TTC549 (cell line): ENCODE measurements around the gene TENM4.
"Not testable (repeated sequence)": the region's sequence is repeated elsewhere in the genome, so short reads cannot be mapped to it uniquely, and the experiment has no call there.

Experiments
- FAIRE-seq: peaks from 2 replicates; lab custom pipeline; 2012; peaks lifted over from hg19 to GRCh38; lab: Jason Lieb, UNC

TENM4 gene

DNA sequence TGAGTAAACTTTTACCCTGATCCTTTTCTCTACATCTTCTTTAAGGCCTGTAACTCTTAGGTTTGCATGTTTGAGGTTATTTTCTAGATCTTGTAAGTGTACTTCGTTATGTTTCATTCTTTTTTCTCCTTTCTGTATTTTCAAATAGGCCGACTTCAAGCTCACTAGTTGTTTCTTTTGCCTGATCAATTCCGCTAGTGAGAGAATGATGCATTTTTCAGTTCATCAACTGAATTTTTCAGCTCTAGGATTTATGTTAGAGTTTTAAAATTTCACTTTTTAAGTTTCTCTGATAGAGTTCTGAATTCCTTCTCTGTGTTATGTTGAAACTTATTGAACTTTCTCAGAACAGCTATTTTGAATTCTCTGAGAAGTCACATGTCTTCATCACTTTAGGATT is 810.7 kb downstream of the TENM4 start:
- FAIRE-seq = no peak

DNA sequence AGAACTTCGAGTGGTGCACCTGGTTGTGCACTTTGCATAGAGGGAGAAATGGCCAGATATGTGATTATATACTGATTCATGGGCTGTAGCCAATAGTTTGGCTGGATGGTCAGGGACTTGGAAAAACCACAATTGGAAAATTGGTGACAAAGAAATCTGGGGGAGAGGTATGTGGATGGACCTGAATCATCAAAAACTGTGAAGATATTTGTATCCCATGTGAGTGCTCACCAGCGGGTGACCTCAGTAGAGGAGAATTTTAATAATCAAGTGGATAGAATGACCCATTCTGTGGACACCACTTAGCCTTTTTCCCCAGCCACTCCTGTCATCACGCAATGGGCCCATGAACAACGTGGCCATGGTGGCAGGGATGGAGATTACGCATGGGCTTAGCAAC is 818.2 kb downstream of the TENM4 start:
- no peak for FAIRE-seq

- no peak for FAIRE-seq
These were observed 820.7 kb downstream of the TENM4 start for GRCh38 chr11:78620159-78620558.

DNA sequence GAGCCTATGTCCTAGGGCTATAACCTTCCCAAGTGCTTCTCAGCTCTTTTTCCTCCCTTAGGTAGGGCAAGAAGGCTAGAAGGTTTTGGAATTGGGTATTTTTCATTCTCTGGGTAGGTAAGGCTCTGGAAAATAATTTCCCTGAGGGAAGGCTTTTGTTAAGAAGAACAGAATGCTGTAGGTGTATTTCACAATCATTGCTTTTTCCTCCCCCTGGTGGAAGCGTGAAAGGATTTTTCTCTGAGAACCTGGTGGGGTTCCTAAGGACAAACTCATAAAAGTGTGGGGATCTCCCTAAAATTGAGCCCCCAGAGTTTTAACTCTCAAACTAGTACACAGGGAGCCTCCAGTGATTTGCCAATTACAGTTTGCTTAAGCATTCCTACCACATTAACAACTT is 825.1 kb downstream of the TENM4 start:
- FAIRE-seq = no peak

DNA sequence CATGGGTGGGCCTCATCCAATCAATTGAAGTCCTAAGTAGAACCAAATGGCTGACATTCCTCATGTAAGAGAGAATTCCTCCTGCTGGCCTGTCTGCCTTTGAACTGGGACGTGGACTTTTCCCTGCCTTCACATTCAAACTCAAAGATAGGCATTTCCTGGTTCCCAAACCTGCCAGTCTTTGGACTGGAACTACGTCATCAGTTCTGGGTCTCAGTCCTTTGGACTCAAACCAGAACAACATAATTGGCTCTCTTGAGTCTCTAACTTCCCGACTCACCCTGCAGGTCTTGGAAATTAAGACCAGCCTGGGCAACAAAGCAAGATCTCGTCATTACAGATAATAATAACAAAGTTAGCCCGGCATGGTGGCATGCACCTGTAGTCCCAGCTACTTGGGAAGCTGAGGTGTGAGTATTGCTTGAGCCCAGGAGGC is 827.4 kb downstream of the TENM4 start:
- no peak for FAIRE-seq

DNA sequence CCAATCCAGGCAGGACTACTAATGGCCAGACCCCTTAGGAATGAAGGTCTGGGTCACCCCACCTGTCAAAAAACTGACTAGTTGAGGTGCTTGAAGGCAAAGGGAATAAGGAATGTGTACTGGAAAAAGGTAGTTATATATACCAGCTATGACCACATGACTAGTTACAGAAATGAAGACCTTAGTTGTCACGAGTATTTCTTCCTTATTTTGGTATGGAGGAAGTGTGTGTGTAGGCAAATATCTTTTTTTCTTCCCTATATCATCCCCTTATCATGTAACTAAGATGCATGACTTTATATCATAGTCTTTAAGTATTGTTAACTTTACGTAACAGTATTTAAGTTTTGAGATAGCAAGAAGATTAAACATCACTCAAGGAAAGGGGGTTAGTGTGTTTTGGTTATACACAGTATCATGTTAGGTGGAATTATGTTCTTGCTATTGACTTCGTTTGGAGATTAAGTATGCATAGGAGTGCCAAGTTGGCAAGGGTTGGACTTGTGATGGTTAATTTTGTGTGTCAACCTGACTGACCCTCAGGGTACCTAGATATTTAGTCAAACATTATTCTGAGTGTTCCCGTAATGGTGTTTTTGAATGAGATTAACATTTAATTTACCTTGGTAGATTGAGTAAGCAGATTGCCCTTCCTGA is 828.0 kb downstream of the TENM4 start:
- no peak for FAIRE-seq

GRCh38 chr11:78609321-78609720 is 831.5 kb downstream of the TENM4 start:
- FAIRE-seq = not testable (repeated sequence)

GRCh38 chr11:78607696-78608095 is 833.1 kb downstream of the TENM4 start:
- FAIRE-seq = no peak

GRCh38 chr11:78606667-78607066 is 834.2 kb downstream of the TENM4 start:
- FAIRE-seq = no peak

GRCh38 chr11:78605296-78605695 is 835.5 kb downstream of the TENM4 start:
- no peak for FAIRE-seq

DNA sequence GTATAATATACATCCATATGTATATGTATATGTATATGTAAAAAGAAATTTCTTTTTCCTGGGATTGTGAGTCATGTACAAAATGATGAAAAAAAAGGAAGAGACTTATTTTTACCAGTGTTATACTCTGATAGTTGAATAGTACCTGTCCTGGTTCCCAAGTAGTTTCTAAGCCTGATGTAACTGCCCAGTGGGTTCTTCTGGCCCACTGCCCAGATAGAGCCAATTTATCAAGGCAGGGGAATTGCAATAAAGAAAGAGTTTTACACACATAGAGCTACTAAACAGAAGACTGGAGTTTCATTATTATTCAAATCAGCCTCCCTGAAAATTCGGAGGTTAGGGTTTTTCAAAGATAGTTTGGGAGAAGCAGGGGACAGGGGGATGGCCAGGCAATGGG is 837.0 kb downstream of the TENM4 start:
- FAIRE-seq = no peak
